HepG2 (cell line): ENCODE results near the gene OPRD1. TPM values are rescaled to one million over a fixed set of nuclear protein-coding genes. Genes with fewer than 3 reads are reported as not detected.

ENCODE experiments used
- AGO1 ChIP-seq: fragments of 200-400 bp; formaldehyde crosslinking; IDR thresholded peaks from 2 replicates; pipeline ENCODE4 v1.6.1; 2017; ENCODE audit warnings: mild to moderate bottlenecking, low read depth, low read length, moderate library complexity; ENCODE audit not compliant: poor library complexity, severe bottlenecking
- ATF1 ChIP-seq: IDR thresholded peaks from 2 replicates; pipeline ENCODE4 v1.6.1; 2016; ENCODE audit warnings: mild to moderate bottlenecking, control low read depth
- E2F2 ChIP-seq: sonication (generic); formaldehyde crosslinking; IDR thresholded peaks from 2 replicates; pipeline ENCODE4 v1.4.0; 2020; ENCODE audit warnings: missing genetic modification reagents, borderline replicate concordance
- ELF1 ChIP-seq: sonication (generic); formaldehyde crosslinking; IDR thresholded peaks from 2 replicates; pipeline ENCODE4 v1.4.0; 2020; ENCODE audit warnings: missing genetic modification reagents
- FOXK1 ChIP-seq: sonication (generic); formaldehyde crosslinking; IDR thresholded peaks from 2 replicates; pipeline ENCODE4 v1.4.0; 2020; ENCODE audit warnings: low read depth, missing genetic modification reagents, borderline replicate concordance
- HOXA3 ChIP-seq: sonication (generic); formaldehyde crosslinking; IDR thresholded peaks from 2 replicates; pipeline ENCODE4 v1.5.0; 2020; ENCODE audit warnings: missing genetic modification reagents
- KDM5A ChIP-seq: fragments of 200-600 bp; sonication (generic); IDR thresholded peaks from 2 replicates; pipeline ENCODE4 v1.7.0; 2018; ENCODE audit warnings: antibody characterized with exemption, mild to moderate bottlenecking, low read length, borderline replicate concordance
- LCORL ChIP-seq, 2 experiments: fragments of 450-650 bp in 1 of 2; sonication (generic) in 1 of 2; formaldehyde crosslinking in 1 of 2; IDR thresholded peaks; 2 replicates each; pipeline versions ENCODE4 v1.5.0 to v1.6.1; 2017 to 2020; ENCODE audit warnings: antibody characterized with exemption in 1 of 2, missing genetic modification reagents in 1 of 2
- NCOA2 ChIP-seq: sonication (generic); formaldehyde crosslinking; IDR thresholded peaks from 2 replicates; pipeline ENCODE4 v1.8.0; 2022; ENCODE audit warnings: inconsistent platforms
- PHF5A ChIP-seq: IDR thresholded peaks from one replicate; pipeline ENCODE4 v1.6.1; 2018; ENCODE audit warnings: low read depth, missing genetic modification reagents; ENCODE audit not compliant: unreplicated experiment
- PPARG ChIP-seq: conservative IDR thresholded peaks from 2 replicates; pipeline ENCODE4 v1.6.1; 2016; ENCODE audit warnings: missing biosample characterization, missing genetic modification reagents
- PTBP1 ChIP-seq: fragments of 200-400 bp; formaldehyde crosslinking; IDR thresholded peaks from 2 replicates; pipeline ENCODE4 v1.6.1; 2018; ENCODE audit warnings: low read length, low read depth; ENCODE audit not compliant: poor library complexity, severe bottlenecking
- SP4 ChIP-seq: sonication (generic); formaldehyde crosslinking; IDR thresholded peaks from 2 replicates; pipeline ENCODE4 v1.8.1; 2023; ENCODE audit warnings: mild to moderate bottlenecking, missing genetic modification reagents
- SRSF1 ChIP-seq: fragments of 200-400 bp; formaldehyde crosslinking; optimal IDR thresholded peaks from 2 replicates; pipeline ENCODE3; 2017; ENCODE audit warnings: mild to moderate bottlenecking, low read depth, low read length, moderate library complexity
- STAT5B ChIP-seq: sonication (generic); formaldehyde crosslinking; IDR thresholded peaks from 2 replicates; pipeline ENCODE4 v1.4.0; 2020; ENCODE audit warnings: missing genetic modification reagents
- TCF7 ChIP-seq: sonication (generic); IDR thresholded peaks from 2 replicates; pipeline ENCODE4 v1.6.1; 2016; ENCODE audit warnings: antibody characterized with exemption, low read depth
- ZMYM4 ChIP-seq: sonication (generic); formaldehyde crosslinking; IDR thresholded peaks from 2 replicates; pipeline ENCODE4 v1.8.1; 2023; ENCODE audit warnings: mild to moderate bottlenecking, missing genetic modification reagents
- ZNF292 ChIP-seq: sonication (generic); formaldehyde crosslinking; IDR thresholded peaks from 2 replicates; pipeline ENCODE4 v1.8.1; 2022; ENCODE audit warnings: mild to moderate bottlenecking, low read depth, missing genetic modification reagents, borderline replicate concordance
- ZNF350 ChIP-seq: sonication (generic); formaldehyde crosslinking; IDR thresholded peaks from 2 replicates; pipeline ENCODE4 v1.4.0; 2020; ENCODE audit warnings: mild to moderate bottlenecking, low read depth, missing genetic modification reagents, borderline replicate concordance
- ZNF550 ChIP-seq: sonication (generic); formaldehyde crosslinking; IDR thresholded peaks from 2 replicates; pipeline ENCODE4 v1.4.0; 2020; ENCODE audit warnings: mild to moderate bottlenecking, missing genetic modification reagents, borderline replicate concordance
- ZNF687 ChIP-seq: sonication (generic); formaldehyde crosslinking; IDR thresholded peaks from 2 replicates; pipeline ENCODE4 v1.5.1; 2020; ENCODE audit warnings: mild to moderate bottlenecking, missing genetic modification reagents, moderate library complexity
- ZNF7 ChIP-seq: IDR thresholded peaks from 2 replicates; pipeline ENCODE4 v1.6.1; 2016; ENCODE audit warnings: missing biosample characterization, missing genetic modification reagents
- polyA plus RNA-seq, 8 experiments: library from polyadenylated mRNA; depleted of rRNA in 3 of 8; stranded (reverse) in 7 of 8; unstranded in 1 of 8; fragments of >200 nt; fragmentation: Illumina TruSeq in 4 of 8; extraction: Trizol in 4 of 8; gene quantifications; 2 replicates each; pipeline versions ENCODE4 v1.2.1 to v1.2.3, GENCODE V29; 2011 to 2016; ENCODE audit warnings: low read depth in 4 of 8, missing spikeins in 1 of 8, mixed read lengths in 1 of 8; ENCODE audit not compliant: insufficient read depth in 1 of 8
- total RNA-seq, 5 experiments: library from RNA; depleted of rRNA; stranded (reverse); fragments of >200 nt; fragmentation: Illumina TruSeq; extraction: Trizol; gene quantifications; 2 replicates each; pipeline ENCODE4 v1.2.3, GENCODE V29; 2016; ENCODE audit warnings: low read depth in 1 of 5
- TF ChIP-seq, protein P1 (sequence below): sonication (generic); formaldehyde crosslinking; IDR thresholded peaks from 2 replicates; pipeline ENCODE4 v1.8.0; 2022; ENCODE audit warnings: low read depth, missing genetic modification reagents

The OPRD1 gene
- total and polyA plus RNA-seq, 2 of the 13 experiments (the other 11 are each of a cell fraction or from before 2014, with no cell fraction given): 0.02 to 0.03 TPM

DNA sequence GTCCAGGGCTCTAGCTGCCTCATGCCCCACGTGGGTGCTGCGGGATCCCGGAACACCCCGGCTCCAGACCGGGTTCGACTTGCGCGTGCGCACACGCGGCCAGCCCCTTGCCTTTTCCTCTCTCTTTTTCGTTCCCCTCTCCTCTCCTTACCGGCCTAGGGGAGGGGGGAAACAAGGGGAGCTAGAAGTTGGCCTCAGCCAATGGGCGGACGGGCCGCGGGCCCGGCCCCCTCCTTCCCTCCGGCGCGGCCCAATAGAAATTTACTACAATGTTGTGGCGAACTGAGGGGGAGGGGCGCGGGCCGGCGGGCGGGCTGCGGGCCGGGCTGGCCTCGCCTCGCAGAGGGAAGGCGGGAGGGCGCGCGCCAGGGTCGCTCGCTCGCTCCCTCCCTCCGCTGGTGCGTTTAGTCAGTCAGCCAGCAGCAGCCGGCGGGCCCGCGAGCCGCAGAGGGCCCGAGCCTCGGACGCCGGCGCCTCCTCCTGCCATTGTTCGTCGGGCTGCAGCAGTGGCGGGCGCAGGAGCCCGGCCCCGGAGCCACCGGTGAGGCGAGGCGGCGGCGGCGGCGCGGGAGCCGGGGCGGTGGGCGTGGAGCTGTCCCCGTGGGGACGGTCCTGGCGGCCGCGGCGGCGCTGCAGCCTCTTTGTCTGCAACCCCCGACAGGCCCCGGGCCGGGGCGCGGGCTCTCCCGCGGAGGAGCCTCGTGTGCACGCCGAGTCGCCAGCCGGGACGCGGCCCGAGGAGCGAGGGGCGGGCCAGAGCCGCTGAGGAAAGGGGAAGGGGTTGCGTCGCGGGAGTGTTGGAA, 102.5 kb downstream of the OPRD1 start, which contains the start of gene EPB41 (continued):
- TF ChIP-seq ZNF687 (CRISPR knock-in tag) (peak; percentile 84), PPARG (CRISPR knock-in tag) (0 out of 2 replicates have a peak, but pooled peaks have one; percentile 32), AGO1 (no peak), HOXA3 (peak; percentile 35; the same call in 1 of the 2 replicates), PHF5A (CRISPR knock-in tag) (no peak), PTBP1 (no peak), NCOA2 (CRISPR knock-in tag) (no peak), ZNF7 (no peak), FOXK1 (peak; percentile 74; the same call in 1 of the 2 replicates), STAT5B (CRISPR knock-in tag) (no peak), TCF7 (no peak), ATF1 (CRISPR knock-in tag) (no peak), ZNF292 (CRISPR knock-in tag) (no peak), LCORL (IDR thresholded peaks at IDR 0.05) (no peak), LCORL (CRISPR knock-in tag; IDR thresholded peaks at IDR 0.05) (no peak), ELF1 (CRISPR knock-in tag) (peak; percentile 64), ZNF550 (CRISPR knock-in tag) (no peak), ZNF350 (CRISPR knock-in tag) (peak; percentile 27; the same call in 1 of the 2 replicates), E2F2 (CRISPR knock-in tag) (no peak), KDM5A (no peak; the same call in 1 of the 2 replicates), SP4 (peak; percentile 39; the same call in 1 of the 2 replicates), SRSF1 (peak; percentile 14), ZMYM4 (CRISPR knock-in tag) (0 out of 2 replicates have a peak, but pooled peaks have one; percentile 18)
- TF ChIP-seq, protein P1, sequence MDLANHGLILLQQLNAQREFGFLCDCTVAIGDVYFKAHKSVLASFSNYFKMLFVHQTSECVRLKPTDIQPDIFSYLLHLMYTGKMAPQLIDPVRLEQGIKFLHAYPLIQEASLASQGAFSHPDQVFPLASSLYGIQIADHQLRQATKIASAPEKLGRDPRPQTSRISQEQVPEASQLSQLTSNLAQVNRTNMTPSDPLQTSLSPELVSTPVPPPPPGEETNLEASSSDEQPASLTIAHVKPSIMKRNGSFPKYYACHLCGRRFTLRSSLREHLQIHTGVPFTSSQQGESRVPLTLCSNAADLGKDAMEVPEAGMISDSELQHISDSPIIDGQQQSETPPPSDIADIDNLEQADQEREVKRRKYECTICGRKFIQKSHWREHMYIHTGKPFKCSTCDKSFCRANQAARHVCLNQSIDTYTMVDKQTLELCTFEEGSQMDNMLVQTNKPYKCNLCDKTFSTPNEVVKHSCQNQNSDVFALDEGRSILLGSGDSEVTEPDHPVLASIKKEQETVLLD (CRISPR knock-in tag): 0 out of 2 replicates have a peak, but pooled peaks have one; percentile 27
